GM18498 (cell line): Measurements from ENCODE around the gene WWOX.
"Not testable (repeated sequence)": the region's sequence is repeated elsewhere in the genome, so short reads cannot be mapped to it uniquely, and the experiment has no call there.

Source experiments
- ATAC-seq: cut with Tn5 transposase; IDR thresholded peaks from one replicate; pipeline ENCODE4 v1.9.1; 2021; ENCODE audit warnings: mild to moderate bottlenecking, moderate library complexity; ENCODE audit not compliant: unreplicated experiment

Gene WWOX

DNA sequence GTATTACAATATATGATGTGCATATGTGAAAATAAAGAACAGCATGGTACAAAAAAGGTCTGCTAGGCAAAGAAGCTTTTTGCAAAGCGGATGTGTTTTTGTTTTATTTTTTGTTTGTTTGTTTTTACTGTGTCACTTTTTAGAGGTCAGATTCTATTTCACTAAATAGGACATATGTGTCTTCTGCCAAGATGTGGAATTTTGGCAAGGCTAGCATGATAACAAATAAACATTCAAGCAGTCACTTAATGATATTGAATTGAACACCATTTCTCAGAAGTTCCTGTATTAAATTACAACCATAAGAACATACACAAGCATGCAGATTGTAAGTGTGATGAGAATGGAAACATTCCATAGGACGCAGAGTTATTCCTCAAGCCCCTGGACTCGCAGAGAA, 492.7 kb downstream of the WWOX start:
- ATAC-seq = no peak

DNA sequence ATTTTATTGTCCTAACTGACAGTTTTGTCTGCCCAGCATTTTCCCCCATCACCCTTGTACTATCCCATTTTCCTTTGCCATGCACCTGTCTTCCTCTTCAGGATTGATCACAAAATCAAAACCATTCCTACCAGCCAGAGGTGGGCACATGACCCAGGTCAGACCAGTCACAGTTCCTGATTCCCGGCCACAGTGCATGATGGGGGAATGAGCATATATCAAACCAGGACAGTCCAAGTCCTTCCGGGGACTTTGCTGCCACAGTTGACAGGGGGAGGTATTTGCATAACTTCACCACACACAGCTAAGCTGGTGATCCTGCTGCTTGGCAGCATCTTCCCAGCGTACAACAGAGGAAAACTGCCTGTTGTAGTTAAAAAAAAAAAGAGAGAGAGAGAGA, 493.9 kb downstream of the WWOX start:
- ATAC-seq = no peak

DNA sequence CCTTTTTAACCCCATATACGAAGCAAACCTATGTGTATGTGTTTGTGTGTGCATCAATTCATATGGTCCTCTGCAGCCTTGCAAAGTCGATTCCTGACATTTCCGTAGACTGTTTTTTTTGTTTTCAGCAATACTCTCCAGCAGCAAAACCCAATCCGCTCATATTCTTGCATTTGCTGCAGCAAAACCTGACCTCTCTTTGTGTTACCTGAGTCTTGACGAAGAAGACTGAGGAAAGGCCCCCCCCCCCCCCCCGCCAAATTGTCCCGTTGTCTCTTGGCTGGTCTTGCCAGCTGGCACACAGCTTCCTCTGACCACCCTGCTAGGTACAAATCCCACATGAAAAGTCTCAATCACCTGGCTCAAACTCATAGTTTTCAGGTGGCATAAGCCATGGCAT, 494.7 kb downstream of the WWOX start:
- ATAC-seq = no peak

DNA sequence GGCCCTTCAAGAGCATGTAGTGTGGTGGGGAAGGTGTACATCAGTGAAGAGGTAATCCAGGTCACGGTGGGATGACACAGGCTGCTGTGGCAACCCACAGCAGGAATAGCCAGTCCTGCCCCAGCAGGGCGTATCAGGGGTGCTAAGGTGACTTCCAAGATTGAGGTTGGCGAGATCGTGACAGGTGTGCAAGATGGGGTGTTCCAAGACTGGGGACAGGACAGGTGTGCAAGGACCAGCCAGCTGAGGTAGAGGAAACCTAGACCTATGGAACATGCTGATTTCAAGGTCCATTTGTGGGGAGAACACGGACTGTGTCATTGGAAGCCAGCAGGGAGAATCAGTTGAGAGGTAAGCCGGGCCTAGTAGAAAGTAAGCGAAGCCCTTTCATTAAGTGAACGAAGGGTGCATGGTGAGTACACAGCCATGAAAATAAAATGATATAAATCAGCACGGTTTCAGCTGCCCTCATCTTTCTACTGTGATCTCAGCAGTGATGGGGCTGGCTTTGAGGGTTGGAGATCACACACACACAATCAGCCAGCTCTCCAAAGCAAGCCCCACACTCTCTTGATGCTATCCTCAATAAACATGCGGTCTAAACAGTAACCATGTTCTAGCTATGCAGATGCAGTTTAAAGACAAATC, 497.0 kb downstream of the WWOX start:
- no peak for ATAC-seq

DNA sequence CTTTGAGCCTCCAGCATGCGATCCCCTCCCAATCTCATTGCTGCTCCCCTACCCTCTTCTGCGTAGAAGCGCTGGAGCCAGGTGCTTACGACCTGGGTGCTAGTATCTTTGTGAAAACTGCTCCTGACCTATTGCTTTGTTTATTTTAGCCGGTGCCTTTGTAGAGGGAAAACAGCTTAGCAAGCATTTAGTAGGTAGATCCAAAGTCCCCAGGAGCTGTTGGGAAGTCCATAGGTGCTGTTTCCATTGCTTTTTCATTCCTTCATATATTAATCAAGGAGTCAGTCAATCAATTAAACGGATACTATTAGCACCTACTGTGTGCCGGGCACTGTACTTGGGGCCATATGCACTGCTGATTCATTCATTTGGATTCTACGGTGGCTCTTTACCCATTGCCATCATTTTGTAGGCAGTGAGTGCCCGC, 497.6 kb downstream of the WWOX start:
- ATAC-seq = no peak

DNA sequence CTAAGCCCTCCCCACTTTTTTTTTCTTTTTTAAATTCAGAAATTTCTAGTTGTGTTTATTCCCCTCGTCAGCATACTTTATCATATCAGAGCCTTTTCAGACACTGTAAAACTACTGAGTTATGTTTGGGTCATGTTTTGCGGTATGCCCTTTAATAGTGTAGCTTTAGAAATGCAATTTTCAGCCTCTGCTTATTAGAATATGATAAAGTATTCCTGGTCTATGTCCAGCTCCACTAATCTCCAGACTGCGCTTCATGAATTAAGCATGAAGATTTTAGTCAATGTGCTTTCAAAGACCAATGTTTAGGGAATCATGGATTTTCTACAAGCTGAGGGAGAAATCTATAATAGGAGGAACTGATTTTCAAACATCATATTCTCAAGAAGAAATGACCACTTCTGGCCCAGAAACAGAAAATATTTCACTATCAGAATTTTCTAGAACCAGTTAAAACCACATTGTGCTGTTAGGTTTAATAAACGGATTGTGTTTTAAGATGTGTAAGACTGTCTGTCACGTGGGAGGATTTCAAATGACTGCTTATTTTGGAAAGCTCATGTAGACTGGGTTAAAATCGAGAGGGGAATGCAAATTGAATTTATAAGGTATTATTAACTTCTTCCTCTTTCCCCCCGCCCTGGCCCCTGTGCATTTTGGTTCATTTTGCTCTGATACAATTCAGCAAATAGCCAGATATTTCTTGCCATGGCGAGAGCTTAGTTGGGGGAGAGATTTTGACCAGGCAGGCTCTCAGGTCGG, 498.5 kb downstream of the WWOX start:
- ATAC-seq = no peak

DNA sequence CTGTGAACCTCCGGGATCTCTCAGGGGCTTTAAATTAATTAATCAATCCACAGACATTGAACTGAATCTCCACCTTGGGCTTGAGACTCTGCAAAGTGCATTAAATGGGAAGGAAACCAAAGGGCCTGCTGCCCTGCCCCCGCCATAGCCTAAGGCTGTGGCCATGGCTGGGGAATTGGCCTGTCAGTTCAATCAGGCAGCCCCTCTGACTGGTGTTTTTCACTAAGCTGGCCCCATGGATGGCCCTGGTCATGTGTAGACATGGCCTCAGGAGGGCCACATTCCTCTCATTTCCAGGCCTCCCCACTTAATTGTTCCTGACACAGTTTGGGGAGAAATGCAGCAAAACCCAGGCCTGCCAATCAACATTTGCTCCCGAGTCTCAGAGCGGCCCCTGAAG, 499.8 kb downstream of the WWOX start:
- no peak for ATAC-seq

DNA sequence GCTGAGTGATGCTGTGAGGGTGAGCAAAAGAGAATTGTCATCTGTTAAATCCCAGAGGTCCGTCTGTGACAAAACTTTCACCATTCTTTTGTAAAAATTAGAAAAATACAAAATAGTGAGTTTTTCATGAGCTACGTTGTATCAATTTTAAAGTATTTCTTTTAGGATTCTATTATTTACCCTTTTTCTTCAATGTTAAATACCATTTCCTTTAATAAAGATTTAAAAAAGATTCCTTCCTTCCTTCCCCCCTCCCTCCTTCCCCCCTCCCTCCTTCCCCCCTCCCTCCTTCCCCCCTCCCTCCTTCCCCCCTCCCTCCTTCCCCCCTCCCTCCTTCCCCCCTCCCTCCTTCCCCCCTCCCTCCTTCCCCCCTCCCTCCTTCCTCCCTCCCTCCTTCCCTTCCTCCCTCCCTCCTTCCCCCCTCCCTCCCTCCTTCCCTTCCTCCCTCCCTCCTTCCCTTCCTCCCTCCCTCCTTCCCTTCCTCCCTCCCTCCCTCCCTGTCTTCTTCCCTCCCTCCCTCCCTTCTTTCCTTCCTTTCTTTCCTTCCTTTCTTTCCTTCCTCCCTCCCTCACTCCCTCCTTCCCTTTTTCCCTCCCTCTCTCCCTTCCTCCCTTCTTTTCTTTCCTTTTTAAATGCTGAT, 505.1 kb downstream of the WWOX start:
- not testable (repeated sequence) for ATAC-seq

DNA sequence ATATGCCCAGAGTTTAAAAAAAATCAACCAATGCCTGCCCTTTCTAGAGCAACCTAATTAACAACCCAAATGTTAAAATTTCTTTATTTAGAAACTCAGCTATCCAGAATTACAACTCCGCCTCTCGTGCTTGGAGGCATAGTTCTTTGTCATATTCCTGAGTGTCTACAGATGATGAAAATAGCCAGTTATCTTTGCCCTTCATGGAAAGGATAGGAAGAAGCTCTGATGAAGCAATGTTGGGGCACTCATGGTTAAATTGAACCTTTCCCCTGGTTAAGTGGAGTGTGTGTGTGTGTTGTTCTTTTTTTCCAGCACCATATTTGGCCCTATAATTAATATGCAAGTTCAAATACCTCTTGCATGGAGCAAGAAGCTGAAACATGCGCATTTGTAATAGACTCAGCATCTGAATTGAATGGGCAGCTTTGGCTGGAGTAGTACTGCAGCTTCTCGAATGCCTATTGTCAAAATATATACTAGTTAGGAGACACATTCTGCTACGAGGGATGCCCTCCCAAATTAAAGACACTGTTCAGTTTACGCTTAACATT, 506.2 kb downstream of the WWOX start:
- ATAC-seq = no peak

DNA sequence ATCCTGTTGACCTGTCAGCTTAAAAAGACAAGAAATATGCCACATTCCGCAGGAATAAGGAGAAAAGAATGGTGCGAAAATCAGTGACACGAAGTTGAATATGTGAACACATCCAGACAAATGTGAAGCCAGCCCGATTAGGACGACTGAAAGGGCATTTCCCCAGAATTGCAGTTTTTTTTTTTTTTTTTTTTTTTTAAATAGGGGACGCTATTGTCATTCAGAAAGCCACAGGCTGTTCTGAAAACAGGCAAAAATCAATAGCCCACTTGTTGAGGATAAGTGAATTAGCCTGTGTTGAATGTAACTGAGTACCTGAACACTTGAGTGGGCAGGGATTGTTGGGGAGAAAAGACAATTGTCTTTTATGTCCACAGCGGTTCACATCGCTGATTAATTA, 507.1 kb downstream of the WWOX start:
- no peak for ATAC-seq

DNA sequence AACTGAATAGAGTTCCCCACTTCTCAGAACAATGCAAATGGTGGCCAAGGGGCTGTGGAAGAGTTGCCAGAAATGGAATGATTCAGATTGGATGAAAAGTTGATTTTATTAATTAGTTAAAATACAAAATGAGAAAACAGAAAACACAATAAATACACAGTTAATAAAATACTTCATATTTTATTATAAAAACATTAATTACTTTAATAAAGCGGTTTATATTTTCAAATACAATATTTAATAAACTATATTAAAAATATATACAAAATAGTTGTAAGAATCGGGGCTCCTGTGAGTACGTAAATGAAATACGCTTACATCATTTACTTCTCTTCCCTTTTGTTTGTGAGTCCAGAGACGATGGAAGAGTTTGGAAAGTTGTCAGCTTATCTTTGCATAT, 507.6 kb downstream of the WWOX start:
- ATAC-seq = no peak

DNA sequence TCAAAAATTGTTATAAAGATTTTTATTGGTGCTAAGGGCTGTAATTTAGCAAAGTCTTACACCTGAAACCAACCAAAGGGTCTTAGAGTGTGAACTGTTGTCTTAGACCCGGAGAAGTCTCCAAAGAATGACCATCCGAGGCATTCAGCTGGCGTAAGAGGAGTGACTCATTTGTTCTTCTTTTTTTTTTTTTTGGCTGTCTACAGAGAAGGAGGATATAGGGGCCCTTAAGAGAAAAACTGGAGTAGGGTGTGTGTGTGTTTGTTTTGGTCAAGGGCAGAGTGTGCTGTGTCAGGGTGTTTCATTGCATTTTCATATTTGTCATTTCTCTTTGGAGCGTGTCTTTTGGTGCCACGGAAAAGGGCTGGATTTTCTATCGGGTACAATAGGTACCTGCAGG, 508.0 kb downstream of the WWOX start:
- ATAC-seq = no peak

DNA sequence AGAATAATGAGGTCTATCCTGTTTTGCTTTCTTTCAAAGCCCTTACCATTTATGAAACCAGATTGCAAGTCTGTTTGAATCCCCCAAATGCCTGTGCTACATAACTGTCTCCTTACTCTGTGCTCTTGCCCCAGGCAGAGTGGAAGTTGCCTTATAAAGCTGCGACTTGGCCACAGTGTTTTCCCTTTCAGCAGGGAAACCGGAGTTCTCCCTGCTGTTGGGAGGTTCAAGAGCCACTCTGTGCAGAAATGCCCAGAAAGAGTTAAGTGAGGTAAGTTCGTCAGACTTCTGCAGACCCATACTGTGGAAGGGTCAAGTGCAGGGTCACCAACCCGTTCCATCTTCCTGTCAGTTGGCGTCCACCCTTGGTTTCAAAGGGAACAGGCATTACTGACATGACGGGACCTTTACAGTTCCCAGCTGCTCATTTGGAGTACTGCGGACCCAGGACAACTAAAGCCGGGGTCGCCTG, 508.9 kb downstream of the WWOX start:
- no peak for ATAC-seq

DNA sequence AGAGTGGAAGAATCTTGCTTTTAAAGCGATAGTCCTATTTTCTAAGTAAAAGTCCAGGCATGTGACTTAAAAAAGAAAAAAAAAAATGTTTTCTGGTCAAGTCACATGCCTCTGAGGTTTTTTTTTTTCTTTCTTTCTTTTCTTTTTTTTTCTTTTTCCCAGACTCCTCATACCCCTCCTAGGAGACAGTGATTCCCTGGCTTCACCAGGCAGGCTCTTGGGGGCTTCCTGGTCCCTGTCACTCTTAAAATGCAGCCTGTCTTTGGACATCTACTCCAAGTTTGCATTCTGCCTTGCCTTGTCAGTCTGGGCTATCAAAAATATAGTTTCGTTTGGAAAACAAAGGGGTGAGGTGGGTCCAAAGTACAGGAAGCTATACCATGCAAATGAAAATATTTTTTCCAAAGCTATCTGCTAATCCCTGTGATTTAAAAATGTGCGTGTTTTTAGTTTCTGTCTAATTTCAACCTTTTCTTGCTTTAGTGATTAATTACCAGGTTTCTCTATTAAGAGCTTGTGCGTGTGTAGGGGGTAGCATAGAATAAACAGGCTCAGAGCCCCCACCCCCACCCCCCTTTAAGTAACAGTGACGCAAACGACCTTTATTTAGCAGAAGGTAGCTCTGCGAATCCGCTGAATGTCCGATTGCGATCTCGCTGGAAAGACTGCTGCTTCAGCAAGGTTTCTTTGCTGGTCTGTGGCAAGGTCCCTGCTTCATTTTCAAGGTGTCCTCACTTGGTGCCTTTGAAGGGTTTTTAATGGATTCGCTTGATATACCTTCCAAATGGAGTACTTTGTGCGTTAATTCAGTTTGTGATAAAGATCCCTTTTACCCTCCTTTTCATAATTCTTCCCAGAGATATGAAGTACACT, 510.2 kb downstream of the WWOX start:
- no peak for ATAC-seq

DNA sequence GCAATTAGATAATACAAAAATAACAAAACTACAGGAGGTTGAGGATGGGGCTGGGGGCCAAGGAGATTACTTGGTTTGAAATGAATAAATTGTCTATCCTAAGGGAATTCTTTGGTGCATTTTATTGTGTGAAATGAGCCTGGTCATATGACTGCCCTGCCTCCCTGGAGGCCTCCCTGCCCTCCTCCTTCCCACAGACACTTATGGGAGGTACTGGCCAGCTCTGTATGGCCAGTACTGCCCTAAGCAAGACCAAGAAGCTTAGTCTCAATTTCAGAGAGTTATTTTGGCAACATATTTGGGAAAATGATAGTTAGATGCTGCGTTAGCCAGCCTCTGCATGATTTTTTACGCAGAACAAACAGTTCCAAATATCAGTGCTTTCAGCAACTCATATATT, 511.9 kb downstream of the WWOX start:
- ATAC-seq = no peak

DNA sequence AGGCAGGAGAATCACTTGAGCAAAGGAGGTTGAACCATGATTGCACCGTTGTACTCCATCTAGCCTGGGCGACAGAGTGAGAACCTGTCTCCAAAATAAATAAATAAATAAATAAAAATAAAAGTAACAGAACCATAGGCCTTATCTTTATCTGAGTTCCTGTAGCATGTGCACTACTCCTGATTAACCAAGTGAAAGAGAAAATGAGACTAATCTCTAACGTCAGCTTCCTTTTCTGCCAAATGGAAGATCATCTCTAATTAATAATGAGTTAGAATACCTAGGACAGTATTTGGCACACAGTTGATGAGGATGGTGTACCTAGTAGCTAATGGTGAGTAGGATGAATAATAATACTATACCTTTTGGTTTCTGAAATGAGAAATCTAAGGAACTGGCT, 520.4 kb downstream of the WWOX start:
- no peak for ATAC-seq

DNA sequence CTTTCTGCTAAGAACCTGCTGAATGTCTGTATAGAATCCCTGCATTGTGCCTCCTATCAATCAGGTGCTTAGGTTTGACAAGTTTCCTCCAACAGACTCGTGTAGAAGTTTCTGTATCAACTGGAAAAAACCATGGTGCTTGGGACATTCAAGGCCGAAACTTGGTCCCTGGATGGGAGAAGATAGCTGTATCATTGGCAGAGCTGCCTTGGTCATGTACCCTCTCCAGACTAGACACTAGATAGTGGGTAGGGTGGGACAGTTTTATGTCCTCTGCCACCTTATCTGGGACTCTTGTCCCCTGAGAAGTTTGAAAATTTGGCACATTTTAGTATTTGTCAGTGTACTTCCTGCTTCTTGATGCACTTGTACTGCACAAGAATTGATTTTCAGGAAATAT, 520.8 kb downstream of the WWOX start:
- no peak for ATAC-seq

DNA sequence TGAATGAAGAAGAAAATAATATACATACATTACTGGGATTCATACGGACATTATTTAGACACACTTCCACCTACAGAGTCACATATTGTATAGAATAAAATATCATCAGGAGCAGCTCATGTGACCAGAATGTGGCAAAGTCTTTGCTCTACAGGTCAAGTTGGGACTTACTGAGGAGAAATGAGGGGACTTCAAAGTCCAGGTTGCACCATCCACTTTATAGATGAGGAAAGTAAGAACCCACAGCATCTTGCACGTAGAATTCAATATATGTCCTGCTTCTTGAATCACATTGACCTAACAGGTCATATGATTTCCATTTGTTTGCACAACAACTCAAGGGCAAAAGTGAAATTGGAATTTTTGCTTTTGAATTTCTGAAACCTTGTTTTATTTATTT, 524.3 kb downstream of the WWOX start:
- ATAC-seq = no peak

DNA sequence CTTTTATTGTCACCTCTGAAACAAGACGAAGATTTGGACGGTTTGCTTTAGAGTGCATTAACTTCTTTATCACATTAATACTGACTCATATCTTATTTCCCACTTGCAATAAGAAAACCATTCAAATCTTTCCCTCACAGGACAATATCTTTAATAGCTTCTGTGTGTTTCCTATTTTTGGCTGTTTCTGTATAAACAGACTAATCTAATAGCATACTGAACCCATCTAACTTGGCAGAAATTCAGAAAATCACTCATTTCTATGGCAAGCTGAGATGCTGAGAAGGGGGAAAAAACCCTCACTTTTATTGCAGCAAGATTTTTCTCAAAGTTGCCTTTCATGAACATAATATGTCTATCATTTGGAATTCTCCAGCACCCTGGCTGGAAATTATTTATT, 524.9 kb downstream of the WWOX start:
- ATAC-seq = no peak

DNA sequence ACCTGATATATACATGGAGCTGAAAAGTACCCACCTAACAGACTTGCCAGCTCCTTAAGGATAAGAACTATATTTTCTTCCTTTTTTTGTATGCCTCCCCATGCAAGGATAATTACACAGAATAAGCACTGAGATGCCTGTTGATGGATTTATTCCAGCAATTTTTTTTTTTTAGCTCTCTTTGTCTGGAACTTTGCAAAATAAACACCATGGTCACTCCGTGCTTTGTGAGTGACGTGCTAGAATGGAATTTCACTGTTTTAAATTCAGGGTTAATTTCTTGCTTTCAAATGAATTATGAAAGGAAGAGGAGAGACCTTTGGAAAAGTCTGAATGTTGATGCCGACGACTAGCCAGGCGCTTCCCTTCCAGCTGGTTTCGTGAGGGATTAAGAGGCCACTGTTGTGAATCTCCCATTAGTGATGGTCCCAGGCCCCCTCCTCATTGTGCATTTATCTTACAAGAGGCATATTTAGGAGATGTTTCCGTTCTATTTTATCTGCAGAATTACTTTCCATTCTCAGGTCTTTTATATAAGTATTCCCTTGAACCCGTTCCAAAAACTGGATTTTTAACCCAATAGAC, 529.1 kb downstream of the WWOX start:
- ATAC-seq = no peak

DNA sequence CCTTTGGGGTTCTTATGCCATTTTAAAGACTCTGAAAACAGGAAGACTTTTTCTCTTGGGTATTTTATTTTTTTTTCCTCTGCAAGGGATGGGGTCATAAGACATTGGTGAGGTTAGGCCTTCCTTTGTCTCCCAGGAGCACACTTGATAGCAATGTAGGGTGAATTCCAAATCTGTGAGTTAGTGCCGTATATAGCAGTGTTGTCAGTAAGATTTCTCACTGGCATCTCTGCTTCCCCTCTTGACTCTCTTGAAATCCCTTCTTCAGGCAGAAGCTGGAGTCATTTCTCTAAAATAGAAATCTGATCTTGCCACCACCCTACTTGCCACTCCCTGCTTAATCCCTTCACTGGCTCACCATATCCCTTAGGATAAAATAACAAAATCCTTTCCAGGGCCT, 529.7 kb downstream of the WWOX start:
- no peak for ATAC-seq
